ENCODE data around the gene MORN1. TPM values are rescaled to one million over a fixed set of nuclear protein-coding genes. Genes with fewer than 3 reads are reported as not detected.

Gene MORN1
- polyA plus RNA-seq, 1 experiment, result 3.7 TPM

DNA sequence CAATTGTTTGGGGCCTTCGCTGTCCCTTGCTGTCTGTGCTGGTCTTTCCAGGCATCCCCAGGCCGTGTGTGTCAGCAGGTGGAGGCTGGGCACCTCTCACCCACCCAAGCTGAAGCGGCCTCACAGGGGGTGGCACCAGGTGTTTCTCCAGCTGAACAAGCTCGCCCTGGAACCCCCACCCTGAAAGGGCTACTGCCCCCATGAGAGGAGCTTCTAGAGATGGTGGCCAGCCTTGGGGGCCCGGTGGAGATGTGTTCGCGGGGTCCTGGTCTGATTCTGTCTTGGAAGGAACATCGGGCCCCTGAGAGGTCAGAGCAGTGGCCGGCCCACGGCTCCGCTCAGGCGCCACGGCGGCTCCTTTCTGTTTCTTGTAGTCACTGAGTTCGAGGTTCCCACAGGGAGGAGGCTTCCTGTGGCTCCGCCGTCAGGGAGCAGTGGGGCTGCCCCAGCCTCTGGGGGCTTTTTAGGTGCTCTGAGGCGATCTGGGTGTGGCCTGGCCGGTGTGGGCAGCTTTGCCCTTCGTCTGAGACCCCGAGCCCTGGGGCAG is 116.4 kb downstream of the MORN1 start:
- Histone ChIP-seq H3K4me3 (ENCODE audit: low read depth, low read length) (no peak overlapping the region), H3K27me3 (ENCODE audit: control insufficient read depth, insufficient read depth, low read length) (no peaks in the 10 kb centered on the region), H3K36me3 (ENCODE audit: control insufficient read depth, insufficient read depth, low read length) (peaks cover 3% of the 10 kb centered on the region; the same call in 1 of the 2 replicates)
- CTCF ChIA-PET, result no interaction called here
- TF ChIP-seq, protein P1, sequence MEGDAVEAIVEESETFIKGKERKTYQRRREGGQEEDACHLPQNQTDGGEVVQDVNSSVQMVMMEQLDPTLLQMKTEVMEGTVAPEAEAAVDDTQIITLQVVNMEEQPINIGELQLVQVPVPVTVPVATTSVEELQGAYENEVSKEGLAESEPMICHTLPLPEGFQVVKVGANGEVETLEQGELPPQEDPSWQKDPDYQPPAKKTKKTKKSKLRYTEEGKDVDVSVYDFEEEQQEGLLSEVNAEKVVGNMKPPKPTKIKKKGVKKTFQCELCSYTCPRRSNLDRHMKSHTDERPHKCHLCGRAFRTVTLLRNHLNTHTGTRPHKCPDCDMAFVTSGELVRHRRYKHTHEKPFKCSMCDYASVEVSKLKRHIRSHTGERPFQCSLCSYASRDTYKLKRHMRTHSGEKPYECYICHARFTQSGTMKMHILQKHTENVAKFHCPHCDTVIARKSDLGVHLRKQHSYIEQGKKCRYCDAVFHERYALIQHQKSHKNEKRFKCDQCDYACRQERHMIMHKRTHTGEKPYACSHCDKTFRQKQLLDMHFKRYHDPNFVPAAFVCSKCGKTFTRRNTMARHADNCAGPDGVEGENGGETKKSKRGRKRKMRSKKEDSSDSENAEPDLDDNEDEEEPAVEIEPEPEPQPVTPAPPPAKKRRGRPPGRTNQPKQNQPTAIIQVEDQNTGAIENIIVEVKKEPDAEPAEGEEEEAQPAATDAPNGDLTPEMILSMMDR (IDR thresholded peaks at IDR 0.05; ENCODE audit: insufficient read depth, low read depth, low read length), result no peak
- no peak for DNase-seq (ENCODE audit: low read depth)
- POLR2A ChIA-PET, result no interaction called here

DNA sequence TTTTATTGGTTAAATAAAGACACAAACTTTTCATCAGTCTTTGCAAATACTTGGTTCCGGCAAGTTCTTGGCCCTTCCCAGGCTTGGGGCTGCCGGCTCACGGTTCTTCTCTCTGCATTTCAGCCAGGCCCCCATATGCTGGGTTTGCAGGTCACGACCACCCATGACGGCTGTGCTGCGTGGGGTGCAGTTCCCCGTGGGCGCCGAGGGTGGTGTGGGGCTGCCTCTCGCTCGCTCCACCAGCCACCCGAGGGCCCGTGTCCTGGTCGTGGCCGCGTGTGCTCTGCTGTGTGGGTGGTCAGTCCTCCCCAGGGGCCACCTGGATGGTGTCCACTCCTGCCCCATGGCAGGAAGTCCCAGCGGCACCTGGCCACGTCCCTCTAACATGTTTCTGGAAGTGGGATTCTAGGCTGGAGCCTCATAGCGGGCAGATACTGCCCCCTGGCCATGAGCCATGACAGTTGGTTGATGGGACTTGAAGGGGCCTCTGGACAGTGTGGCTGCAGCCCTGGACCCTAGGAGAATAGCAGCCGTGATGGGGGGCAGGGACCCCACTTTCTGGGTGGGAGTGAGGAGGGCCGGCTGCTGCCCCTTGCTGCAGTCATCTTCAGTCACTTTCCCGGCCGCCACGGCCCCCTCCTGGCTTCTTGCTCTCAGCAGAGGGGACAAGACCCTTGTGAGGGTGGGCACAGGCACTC is 117.0 kb downstream of the MORN1 start:
- TF ChIP-seq, protein P1 (IDR thresholded peaks at IDR 0.05; ENCODE audit: insufficient read depth, low read depth, low read length), result no peak
- POLR2A ChIA-PET, result no interaction called here
- CTCF ChIA-PET, result no interaction called here
- peaks cover 3% of the 10 kb centered on the region; the same call in 1 of the 2 replicates for H3K36me3 ChIP-seq (ENCODE audit: control insufficient read depth, insufficient read depth, low read length)
- no peak for DNase-seq (ENCODE audit: low read depth)
- no peaks in the 10 kb centered on the region for H3K27me3 ChIP-seq (ENCODE audit: control insufficient read depth, insufficient read depth, low read length)
- no peak overlapping the region for H3K4me3 ChIP-seq (ENCODE audit: low read depth, low read length)

DNA sequence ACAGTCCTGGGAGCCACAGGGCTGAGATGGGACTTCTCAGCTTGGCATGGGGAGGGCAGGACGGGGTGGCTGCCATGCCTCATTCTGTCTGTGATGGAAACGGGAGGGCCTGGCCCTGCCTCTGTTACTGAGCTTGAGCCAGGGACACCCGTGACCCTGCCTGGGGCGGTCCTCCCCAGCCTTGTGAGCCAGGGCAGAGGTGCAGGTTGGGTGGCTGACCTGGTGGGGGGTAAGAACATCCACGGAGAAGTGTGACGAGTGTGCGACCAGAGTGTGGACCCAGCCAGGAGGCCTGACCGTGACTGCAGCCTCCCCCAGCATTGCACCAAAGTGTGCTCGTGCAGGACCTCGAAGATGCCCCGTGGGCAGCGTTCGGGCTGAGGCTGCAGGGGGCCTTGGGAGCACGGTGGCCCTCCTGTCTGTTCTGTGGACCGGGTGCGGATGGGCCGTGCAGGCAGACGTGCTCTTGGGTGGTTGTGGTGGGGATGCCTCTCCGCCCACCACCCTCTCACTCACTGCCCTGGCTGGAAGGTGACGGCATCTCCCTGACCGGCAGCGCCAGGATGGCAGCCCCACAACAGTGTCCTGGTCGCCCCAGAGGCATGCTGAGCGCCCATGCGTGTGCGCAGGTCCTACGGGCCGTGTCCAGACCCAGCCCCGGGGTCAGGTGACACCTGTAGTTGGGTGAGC is 117.8 kb downstream of the MORN1 start:
- TF ChIP-seq, protein P1 (IDR thresholded peaks at IDR 0.05; ENCODE audit: insufficient read depth, low read depth, low read length), result no peak
- Histone ChIP-seq H3K36me3 (ENCODE audit: control insufficient read depth, insufficient read depth, low read length) (peaks cover 3% of the 10 kb centered on the region; the same call in 1 of the 2 replicates), H3K4me3 (ENCODE audit: low read depth, low read length) (no peak overlapping the region), H3K27me3 (ENCODE audit: control insufficient read depth, insufficient read depth, low read length) (no peaks in the 10 kb centered on the region)
- CTCF ChIA-PET, result no interaction called here
- no peak for DNase-seq (ENCODE audit: low read depth)
- POLR2A ChIA-PET, result no interaction called here

DNA sequence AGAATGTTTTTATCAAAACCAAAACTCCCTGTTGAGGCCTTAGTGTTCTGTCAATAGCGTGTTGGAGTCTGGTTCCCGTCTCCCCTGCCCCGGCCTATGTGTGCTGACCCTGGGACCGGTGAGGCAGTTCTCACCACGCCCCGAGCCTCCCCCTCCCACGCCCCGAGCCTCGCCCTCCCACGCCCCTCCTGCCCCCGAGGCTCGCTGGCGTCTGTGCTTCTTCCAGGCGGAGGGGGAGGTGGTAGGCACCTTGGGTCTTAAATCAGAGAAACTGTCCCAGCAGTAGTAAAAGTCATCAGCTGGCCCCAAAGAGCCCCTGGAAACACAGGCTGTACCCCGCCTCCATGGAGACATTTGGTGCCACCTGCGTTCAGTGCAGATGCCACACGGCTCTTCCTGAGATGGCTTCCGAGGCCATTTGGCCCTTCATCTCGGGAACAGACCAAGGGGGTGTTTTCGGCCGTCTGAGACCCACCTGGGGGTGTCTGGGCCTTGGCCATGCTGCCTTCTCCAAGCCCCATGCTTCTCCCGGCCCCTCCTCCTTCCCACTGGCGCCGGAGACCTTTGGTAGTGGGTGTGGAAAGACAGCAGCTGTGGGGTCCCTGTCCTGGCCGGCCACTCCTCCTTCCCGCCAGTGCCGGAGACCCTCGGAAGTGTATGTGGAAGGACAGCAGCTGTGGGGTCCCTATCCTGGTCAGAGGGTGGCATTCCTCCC is 118.5 kb downstream of the MORN1 start:
- POLR2A ChIA-PET, result no interaction called here
- DNase-seq (ENCODE audit: low read depth), result no peak
- Histone ChIP-seq H3K27me3 (ENCODE audit: control insufficient read depth, insufficient read depth, low read length) (no peaks in the 10 kb centered on the region), H3K36me3 (ENCODE audit: control insufficient read depth, insufficient read depth, low read length) (peaks cover 2% of the 10 kb centered on the region; the same call in 1 of the 2 replicates), H3K4me3 (ENCODE audit: low read depth, low read length) (no peak overlapping the region)
- CTCF ChIA-PET, result interaction anchor here (1.2 kb wide), 1 partner anchor 37 kb away, joined by 3 read pairs; no protein-coding TSS in a partner anchor
- TF ChIP-seq, protein P1 (IDR thresholded peaks at IDR 0.05; ENCODE audit: insufficient read depth, low read depth, low read length), result no peak
